GM19328 (cell line): Measurements from ENCODE around the gene OSBP2.

Experiments
- ATAC-seq: cut with Tn5 transposase; IDR thresholded peaks from one replicate; pipeline ENCODE4 v1.9.1; 2021; ENCODE audit warnings: mild to moderate bottlenecking, moderate library complexity; ENCODE audit not compliant: unreplicated experiment

Gene OSBP2

DNA sequence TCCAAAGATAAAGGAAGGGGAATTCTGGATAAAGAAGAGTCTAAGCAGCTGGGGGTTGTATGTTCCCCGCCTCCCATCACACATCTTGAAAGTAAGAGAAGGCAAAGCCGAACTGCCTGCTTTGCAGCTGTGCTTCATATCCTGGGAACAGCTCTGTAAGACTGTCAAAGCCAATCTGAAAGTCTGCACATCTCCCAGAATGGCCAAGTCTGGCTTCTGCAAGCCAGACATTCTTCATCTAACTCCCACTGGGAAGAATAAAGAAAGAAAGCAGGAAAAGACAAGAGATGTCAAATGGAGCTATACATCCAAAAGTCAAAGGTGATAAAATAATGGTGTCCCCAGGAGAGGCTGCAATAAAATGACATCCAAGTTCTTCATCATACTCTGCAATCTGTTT is 258.5 kb downstream of the OSBP2 start:
- ATAC-seq: no peak

DNA sequence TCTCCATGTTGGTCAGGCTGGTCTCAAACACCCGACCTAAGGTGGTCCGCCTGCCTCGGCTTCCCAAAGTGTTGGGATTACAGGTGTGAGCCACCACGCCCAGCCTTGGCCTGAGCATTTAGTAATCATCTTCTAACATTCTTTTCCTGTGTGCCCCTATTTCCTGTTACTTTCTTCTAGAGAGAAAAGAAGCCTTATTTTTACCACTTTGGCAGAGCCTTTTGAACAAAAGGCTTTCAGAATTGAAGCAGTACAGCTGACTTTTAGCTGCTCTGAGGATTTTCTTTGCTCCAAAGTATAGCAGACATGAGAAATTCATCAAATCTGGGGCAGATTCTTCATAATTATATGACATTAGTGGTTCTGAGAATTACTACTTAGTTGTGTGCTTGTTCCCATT is 260.5 kb downstream of the OSBP2 start:
- no peak for ATAC-seq
